Measurements from ENCODE around the gene MBD2.
"Not testable (repeated sequence)": the region's sequence is repeated elsewhere in the genome, so short reads cannot be mapped to it uniquely, and the experiment has no call there.

The MBD2 gene

DNA sequence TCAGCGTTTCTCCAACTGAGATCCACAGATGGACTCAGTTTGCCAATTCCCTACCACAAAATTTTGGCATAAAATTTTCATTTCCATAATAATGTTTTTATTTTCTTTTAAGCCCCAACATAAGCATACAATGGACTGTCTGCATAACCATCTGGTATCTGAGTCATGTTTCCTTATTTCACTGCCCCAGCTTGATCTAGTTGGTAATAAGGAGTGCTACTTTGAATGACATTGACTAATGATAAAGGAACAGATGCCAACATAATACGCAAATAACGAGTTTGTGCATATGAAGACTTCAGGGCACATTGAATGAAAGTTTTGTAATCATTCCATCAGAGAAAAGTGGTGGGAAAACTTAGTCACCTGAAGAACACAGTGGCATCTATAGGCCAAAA, 8.8 kb upstream of the MBD2 start:
- TF ChIP-seq TAF1 (IDR thresholded peaks at IDR 0.05; ENCODE audit: borderline replicate concordance, low read depth, low read length) (no peak), POLR2AphosphoS5 (IDR thresholded peaks at IDR 0.05; ENCODE audit: low read depth, low read length) (no peak), POLR2A (IDR thresholded peaks at IDR 0.05; ENCODE audit: low read depth, low read length) (no peak)
- no peak for DNase-seq (ENCODE audit: insufficient read length)
- FAIRE-seq, result no peak

DNA sequence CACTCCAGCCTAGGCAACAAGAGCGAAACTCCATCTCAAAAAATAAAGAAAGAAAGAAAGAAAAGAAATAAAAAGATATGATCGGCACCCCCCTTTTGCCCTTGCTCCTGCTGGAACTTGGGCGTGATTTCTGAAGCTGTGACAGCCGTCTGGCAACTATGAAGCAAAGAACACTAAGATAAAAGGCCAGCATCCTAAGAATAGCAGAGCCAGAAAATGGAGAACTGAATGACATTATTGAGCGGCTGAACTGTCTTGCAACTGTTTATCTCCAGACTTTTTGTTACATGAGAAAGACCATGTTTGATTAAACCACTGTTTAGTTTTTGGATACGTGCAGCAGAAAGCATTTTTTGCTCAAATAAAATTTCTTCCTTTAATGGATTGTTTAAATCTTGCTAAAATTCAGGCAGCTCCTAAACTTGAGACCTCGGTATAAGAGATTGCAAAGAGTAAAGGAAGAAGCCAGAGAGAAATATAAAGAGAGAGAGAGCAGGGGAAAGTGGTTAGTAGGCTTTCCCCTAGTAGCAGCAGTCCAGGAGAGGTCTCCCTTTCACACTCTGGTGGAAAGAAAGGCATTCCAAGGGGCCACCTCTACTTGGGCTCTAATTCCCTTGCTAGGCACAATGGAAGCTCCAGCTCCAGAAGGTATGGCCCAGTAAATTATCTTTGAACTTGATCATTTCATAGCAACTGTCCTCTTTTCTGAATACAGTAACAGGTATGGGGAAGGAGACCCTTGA, 8.2 kb upstream of the MBD2 start:
- DNase-seq (ENCODE audit: insufficient read length), result no peak
- TF ChIP-seq POLR2AphosphoS5 (IDR thresholded peaks at IDR 0.05; ENCODE audit: low read depth, low read length) (no peak), POLR2A (IDR thresholded peaks at IDR 0.05; ENCODE audit: low read depth, low read length) (no peak), TAF1 (IDR thresholded peaks at IDR 0.05; ENCODE audit: borderline replicate concordance, low read depth, low read length) (no peak)
- no peak for FAIRE-seq

DNA sequence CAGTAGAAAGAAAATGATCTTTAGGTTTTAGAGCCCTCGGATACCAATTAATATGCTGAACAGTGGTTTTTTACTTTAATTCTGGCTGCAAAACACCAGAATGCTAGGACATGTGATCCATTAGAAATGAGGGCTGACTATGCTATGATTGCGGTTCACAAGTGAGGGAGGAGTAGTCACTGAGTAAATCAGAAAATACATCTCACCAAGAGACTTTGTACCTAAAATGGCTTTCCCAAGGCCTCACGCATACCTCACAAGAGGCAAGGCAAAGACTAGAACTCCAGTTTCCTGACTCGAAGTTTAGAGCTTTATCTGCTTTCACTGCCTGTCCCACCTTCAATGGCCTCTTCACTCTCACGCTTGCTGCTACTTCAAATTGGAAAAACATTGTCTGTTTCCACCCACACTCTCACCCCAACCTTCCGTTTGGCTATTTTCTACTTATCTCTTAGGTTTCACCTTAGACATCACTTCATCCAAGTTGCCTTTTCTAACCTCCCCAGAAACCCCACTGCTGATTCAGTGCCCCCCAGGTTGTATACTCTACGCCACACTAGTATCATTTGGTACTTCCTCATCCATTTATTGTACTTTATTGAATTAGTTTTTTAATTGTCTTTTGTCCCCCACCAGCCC, 5.1 kb upstream of the MBD2 start:
- TF ChIP-seq POLR2AphosphoS5 (IDR thresholded peaks at IDR 0.05; ENCODE audit: low read depth, low read length) (no peak), POLR2A (IDR thresholded peaks at IDR 0.05; ENCODE audit: low read depth, low read length) (no peak), TAF1 (IDR thresholded peaks at IDR 0.05; ENCODE audit: borderline replicate concordance, low read depth, low read length) (no peak)
- DNase-seq (ENCODE audit: insufficient read length) (no peak), FAIRE-seq (peak; percentile 62)

- FAIRE-seq (no peak), DNase-seq (ENCODE audit: insufficient read length) (no peak)
- TF ChIP-seq TAF1 (IDR thresholded peaks at IDR 0.05; ENCODE audit: borderline replicate concordance, low read depth, low read length), result no peak
- no peak for TF ChIP-seq POLR2AphosphoS5 (IDR thresholded peaks at IDR 0.05; ENCODE audit: low read depth, low read length)
- TF ChIP-seq POLR2A (IDR thresholded peaks at IDR 0.05; ENCODE audit: low read depth, low read length), result no peak
Measured at GRCh38 chr18:54228364-54228763, 3.9 kb upstream of the MBD2 start.

DNA sequence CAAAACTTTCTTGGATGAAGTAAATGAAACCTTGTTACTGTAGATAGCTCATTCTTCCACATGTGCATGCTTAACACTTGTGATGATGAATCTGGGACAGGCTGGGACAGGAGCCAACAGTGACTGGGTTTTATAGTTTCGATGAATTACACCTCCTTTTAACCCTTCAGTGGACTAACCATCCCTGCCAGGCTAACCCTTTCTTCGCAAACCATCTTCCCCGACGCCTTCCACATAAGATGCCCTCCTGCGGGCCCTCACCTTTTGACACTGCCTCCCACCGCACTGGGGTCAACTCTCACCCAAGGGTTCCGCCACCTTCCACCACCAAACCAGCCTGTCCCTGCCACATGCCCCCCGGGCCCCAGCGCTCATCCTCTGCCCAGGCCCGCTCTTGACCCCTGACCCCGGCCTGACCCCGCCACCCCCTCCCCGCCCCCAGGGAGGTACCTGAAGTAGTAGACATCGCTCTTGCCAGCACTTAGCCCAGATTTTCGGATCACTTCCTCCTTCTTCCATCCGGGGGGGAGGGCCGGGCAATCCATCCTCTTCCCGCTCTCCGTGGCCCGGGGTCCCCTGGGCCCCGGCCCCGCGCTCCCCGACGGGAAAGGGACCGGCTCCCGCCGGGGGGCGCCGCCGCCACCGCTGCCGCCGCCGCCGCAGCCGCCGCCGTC, 764 bp downstream of the MBD2 start:
- TF ChIP-seq TAF1 (IDR thresholded peaks at IDR 0.05; ENCODE audit: borderline replicate concordance, low read depth, low read length), result no peak
- TF ChIP-seq POLR2AphosphoS5 (IDR thresholded peaks at IDR 0.05; ENCODE audit: low read depth, low read length), result no peak; the same call in 1 of the 2 replicates
- FAIRE-seq (peak; percentile 93), DNase-seq (ENCODE audit: insufficient read length) (peak; percentile 25)

DNA sequence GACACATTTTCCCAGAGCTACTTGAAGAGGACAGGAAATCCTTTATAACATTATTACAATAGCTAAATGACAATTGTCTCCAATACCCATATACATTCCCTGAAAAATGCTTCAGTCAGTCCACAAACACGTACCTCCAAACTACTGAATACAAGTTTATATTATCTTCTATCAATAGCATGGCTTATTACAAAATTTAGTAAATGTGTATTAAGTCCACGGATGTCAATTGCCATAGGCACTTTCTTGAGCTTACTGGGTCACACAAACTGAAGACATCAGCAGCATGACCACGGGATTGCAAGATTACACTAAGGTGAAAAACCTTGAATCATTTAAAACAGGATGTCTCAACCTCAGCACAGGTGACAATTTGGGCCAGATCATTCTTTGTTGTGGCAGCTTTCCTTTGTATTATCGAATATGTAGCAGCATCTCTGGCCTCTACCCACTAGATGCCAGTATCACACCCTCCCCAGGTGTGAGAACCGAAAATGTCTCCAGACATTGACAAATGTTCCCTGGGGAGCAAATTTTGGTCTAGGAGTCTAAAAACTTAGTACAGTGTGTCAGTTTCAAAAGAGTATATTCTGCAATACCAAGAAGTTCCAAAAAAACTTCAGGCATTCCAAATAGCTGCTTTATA, 1.4 kb downstream of the MBD2 start:
- FAIRE-seq, result no peak
- peak; percentile 52 for TF ChIP-seq POLR2A (IDR thresholded peaks at IDR 0.05; ENCODE audit: low read depth, low read length)
- TF ChIP-seq POLR2AphosphoS5 (IDR thresholded peaks at IDR 0.05; ENCODE audit: low read depth, low read length), result 0 out of 2 replicates have a peak, but pooled peaks have one; percentile 60
- TF ChIP-seq TAF1 (IDR thresholded peaks at IDR 0.05; ENCODE audit: borderline replicate concordance, low read depth, low read length), result no peak
- no peak for DNase-seq (ENCODE audit: insufficient read length)

DNA sequence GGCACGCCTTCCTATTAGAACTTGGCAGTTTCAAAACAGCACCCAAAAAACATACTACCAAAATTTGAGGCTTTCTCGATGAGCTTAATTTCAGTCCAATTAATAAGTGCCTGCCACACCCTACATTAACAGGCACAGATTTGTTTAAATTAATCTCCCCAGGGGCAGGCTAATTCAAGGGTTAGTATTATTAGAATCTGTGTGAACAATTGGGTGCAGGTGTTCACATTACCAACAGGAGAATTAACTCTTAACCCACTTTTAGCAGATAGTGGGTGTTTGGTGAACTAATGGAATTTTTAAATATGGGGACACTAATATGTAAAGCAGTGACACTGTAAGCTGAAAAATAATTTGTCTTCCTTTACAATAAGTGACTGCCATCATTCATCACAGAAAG, 4.1 kb downstream of the MBD2 start:
- DNase-seq (ENCODE audit: insufficient read length) (no peak), FAIRE-seq (peak; percentile 81)
- no peak for TF ChIP-seq TAF1 (IDR thresholded peaks at IDR 0.05; ENCODE audit: borderline replicate concordance, low read depth, low read length)
- TF ChIP-seq POLR2A (IDR thresholded peaks at IDR 0.05; ENCODE audit: low read depth, low read length), result no peak

DNA sequence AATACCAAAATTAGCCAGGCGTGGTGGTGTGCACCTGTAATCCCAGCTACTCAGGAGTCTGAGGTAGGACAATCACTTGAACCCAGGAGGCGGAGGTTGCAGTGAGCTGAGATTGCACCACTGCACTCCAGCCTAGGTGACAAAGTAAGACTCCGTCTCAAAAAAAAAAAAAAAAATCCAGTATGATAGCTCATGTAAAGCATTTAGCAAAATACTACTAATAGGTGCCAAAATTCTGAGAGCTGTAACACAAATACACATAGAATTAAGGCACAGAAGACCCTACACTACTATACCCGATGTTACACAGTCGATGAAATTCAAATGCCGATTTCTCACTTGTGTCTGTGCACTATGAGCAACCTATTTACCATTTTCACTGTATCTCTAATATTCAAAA, 5.7 kb downstream of the MBD2 start:
- not testable (repeated sequence) for FAIRE-seq; DNase-seq (ENCODE audit: insufficient read length)

GRCh38 chr18:54218299-54218698, 6.2 kb downstream of the MBD2 start:
- TF ChIP-seq TAF1 (IDR thresholded peaks at IDR 0.05; ENCODE audit: borderline replicate concordance, low read depth, low read length) (no peak), POLR2AphosphoS5 (IDR thresholded peaks at IDR 0.05; ENCODE audit: low read depth, low read length) (no peak), POLR2A (IDR thresholded peaks at IDR 0.05; ENCODE audit: low read depth, low read length) (no peak)
- no peak for FAIRE-seq
- DNase-seq (ENCODE audit: insufficient read length), result no peak

DNA sequence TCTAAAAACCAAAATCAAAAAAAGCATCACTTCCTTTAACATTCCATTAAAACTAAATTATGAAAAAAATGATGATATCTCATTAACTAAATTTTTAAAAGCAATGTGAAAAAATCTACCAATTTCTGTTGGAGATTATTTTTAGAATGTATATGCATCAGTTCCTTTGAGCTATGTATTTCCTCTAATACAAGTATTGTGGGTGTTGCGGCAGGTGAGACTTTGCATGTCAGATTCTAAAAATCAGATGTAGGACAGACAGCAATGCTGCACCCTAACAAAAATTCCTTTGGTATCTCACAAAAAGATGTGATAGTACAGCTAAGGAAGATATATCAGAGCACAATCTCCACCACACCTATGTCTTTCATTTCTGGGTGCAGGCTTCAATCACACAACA, 6.8 kb downstream of the MBD2 start:
- DNase-seq (ENCODE audit: insufficient read length) (no peak), FAIRE-seq (no peak)
- 0 out of 2 replicates have a peak, but pooled peaks have one; percentile 18 for TF ChIP-seq POLR2A (IDR thresholded peaks at IDR 0.05; ENCODE audit: low read depth, low read length)
- TF ChIP-seq TAF1 (IDR thresholded peaks at IDR 0.05; ENCODE audit: borderline replicate concordance, low read depth, low read length), result no peak
- no peak for TF ChIP-seq POLR2AphosphoS5 (IDR thresholded peaks at IDR 0.05; ENCODE audit: low read depth, low read length)

DNA sequence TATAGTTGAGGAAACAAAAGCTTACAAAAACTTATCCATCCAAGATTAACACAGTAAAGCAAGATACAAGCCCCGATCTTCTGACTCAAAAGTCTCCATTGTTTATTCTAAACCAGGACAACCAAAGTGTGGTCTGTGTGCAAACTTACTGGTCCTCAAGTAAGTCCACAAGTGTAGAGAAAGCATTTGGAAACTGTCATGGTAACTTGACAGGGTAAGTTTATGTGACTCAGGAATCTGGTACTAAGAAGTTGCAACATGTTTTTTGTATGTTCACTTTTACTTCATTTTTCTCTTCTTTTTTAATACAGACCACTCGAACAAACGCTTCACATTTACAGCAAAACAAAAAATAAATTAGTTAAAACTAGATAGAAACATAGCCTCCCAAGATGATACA, 9.4 kb downstream of the MBD2 start:
- DNase-seq (ENCODE audit: insufficient read length) (no peak), FAIRE-seq (no peak)
- no peak for TF ChIP-seq TAF1 (IDR thresholded peaks at IDR 0.05; ENCODE audit: borderline replicate concordance, low read depth, low read length)
- no peak for TF ChIP-seq POLR2A (IDR thresholded peaks at IDR 0.05; ENCODE audit: low read depth, low read length)
- no peak for TF ChIP-seq POLR2AphosphoS5 (IDR thresholded peaks at IDR 0.05; ENCODE audit: low read depth, low read length)

All from GM12892 (cell line).